ENCODE data around the gene ZNF525.
"Not testable (repeated sequence)": the region's sequence is repeated elsewhere in the genome, so short reads cannot be mapped to it uniquely, and the experiment has no call there.

The ZNF525 gene

DNA sequence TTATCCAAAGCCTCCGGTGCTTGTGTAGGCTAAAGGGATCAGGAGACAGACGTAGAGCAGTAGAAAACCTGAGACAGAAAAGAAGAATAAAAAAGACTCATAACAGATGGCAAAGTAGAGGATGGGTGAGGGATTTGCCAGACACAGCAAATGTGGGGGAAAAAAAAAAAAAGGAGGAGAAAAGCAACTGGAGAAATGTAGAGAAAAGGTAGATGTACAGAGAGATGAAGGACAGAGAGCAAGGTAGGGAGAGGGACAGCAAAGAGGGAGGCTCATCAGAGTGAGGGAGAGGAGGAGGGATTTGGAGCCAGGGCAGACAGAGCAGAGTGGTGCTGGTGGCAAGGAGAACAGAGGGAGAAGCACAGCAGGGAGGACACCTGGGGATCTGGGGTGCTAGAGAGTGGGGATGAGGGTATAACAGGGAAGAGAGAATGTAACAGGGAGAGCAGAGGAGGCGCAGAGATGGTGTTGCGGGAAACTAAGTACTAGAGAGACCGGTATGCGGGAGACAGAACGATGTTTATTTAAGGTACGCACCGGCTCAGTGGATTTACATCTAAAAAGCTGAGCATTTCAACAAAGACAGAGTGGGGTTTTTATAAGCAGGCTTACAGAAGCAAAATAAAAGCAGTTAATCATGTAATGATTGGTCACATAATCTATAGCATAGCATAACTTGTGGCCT is 30.5 kb downstream of the ZNF525 start:
- not testable (repeated sequence) for DNase-seq (ENCODE audit: low read depth)

DNA sequence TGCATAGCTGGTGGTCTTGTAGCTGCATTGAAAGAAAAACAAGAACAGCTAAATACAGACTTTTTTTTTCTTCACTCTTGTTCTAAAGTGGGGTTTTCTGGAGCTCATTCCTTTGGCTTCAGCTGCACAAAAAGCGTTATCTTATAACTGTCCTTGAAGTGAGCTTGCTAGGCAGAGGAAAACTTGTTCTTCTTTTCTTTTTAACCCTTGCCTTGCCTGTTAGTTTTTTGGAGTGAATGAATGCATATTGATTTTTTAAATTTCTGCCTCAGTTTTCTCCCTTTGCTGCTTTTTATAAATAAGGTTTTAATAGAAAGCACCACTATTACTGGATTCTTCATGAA is 31.0 kb downstream of the ZNF525 start:
- DNase-seq (ENCODE audit: low read depth): no peak

DNA sequence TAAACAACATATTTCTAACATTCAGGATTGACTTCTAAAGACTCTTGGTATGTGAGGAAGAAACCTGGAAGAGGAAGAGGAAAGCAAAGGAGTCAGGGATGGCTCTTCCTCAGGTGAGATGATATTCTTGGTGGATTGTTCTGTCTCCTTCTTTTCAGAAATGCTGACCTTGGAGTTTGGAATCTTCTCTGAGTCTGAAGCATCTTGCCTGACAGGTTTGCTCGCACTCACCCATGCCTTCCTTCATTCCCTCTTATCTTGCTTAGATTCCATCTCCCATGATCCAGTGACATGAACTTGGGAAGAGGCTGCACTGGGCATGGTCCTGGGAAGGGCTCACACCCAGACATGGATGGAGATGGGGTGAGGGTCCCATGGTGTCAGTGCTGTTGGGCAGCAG is 32.4 kb downstream of the ZNF525 start:
- DNase-seq (ENCODE audit: low read depth): not testable (repeated sequence)

DNA sequence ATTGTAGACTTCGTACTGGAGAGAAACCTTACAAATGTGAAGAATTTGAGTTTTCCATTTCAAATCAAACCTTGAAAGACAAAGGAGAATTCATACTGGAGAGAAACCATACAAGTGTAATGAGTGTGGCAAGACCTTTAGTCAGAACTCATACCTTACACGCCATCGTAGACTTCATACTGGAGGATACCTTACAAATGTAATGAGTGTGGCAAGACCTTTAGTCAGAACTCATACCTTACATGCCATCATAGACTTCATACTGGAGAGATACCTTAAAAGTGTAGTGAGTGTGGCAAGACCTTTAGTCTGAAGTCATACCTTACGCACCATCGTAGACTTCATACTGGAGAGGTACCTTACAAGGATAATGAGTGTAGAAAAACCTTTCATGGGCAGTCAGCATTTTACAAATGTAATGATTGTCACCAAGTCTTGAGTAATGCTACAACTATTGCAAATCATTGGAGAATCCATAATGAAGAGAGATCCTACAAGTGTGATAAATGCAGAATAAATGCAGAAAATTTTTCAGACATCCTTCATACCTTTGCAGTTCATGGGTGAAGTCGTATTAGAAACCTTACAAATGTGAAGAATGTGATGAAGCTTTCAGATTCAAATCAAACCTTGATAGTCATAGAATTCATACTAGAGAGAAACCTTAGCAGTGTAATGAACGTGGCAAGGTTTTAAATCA is 44.1 kb downstream of the ZNF525 start:
- no peak for DNase-seq (ENCODE audit: low read depth)

DNA sequence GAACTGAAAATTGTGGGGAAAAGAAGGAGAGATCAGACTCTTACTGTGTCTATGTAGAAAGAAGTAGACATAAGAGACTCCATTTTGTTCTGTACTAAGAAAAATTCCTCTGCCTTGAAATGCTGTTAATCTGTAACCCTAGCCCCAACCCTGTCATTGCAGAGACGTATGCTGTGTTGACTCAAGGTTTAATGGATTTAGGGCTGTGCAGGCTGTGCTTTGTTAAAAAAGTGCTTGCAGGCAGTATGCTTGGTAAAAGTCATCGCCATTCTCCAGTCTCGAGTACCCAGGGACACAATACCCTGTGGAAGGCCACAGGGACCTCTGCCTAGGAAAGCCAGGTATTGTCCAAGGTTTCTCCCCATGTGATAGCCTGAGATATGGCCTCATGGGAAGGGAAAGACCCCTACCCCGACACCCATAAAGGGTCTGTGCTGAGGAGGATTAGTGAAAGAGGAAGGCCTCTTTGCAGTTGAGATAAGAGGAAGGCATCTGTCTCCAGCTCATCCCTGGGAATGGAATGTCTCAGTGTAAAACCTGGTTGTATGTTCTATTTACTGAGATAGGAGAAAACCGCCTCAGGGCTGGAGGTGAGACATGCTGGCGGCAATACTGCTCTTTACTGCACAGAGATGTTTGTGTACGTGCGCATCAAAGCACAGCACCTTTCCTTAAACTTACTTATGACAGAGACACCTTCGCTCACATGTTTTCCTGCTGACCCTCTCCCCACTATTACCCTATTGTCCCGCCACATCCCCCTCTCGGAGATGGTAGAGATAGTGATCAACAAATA is 55.2 kb downstream of the ZNF525 start:
- not testable (repeated sequence) for DNase-seq (ENCODE audit: low read depth)

DNA sequence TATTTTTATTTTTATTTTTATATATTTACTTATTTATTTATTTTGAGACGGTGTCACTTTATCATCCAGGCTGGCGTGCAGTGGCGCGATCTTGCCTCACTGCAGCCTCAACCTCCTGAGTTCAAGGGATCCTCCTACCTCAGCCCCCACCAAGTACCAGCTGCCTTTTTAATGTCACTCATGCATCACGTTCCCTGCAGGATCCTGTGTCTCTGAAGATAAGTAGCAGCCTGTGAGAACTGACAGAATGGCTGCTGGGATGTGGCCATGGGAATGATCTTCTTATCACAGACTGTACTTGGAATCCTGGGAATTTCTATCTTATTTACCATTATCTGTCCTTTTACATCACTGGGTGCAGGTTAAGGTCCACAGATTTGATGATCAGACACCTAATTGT is 57.0 kb downstream of the ZNF525 start:
- no peak for DNase-seq (ENCODE audit: low read depth)

DNA sequence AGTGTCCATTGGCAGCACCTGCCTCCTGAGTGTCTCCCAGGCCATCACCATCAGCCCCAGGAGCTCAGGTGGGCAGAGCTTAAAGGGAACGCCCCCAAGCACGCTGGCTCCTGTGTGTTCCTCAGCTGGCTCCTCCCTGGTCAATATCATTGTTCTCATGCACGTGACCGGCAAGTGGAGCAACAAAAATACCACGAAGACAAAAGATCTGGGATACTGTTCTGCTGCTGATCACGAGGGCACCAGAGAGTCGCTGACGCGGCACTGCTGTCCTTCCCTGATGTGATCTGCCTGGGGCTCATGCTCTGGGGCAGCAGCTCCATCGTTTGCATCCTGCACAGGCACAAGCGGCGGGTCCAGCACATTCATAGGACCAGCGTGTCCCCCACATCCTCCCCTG is 57.6 kb downstream of the ZNF525 start:
- not testable (repeated sequence) for DNase-seq (ENCODE audit: low read depth)

DNA sequence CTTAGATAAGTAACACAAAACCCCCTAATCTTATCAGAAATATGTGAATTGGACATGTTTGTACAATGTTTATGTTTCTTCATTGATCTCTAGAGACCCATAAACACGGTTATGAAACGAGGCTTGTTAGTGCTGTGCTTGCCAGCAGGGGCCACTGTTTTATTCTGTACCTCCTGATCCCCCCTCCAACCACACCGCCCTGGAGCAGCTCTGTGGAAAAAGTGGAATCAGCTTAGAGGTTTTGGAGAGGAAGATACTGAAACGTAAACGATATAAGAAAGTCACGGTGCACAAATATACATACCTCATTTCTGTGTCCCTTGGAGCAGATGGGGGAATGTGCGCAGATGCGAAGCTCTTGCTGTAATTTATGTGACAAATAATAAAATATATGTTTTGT is 58.2 kb downstream of the ZNF525 start:
- peak; percentile 25 for DNase-seq (ENCODE audit: low read depth)

DNA sequence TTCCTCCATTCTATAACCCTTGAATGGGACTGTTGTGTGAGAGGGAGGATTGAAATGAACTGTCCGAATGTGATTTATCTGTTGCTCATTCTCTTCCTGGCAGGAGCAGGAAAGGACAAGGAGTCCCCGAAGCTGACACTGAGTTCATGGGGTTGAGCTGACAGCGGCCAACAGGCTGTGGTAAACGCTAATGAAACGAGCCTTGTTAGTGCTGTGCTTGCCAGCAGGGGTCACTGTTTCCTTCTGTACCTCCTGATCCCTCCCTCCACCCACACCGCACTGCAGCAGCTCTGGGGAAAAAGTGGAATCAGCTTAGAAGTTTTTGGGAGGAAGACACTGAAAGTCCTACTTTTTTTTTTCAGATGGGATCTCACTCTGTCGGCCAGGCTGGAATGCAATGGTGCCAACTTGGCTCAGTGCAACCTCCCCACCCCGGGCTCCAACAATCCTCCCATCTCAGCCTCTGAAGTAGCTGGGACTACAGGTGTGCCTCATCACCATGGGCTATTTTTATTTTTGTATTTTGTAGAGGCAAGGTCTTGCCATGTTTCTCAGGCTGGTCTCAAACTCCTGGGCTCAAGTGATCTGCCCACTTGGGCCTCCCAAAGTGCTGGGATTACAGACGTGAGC is 59.6 kb downstream of the ZNF525 start:
- peak; percentile 62 for DNase-seq (ENCODE audit: low read depth)

DNA sequence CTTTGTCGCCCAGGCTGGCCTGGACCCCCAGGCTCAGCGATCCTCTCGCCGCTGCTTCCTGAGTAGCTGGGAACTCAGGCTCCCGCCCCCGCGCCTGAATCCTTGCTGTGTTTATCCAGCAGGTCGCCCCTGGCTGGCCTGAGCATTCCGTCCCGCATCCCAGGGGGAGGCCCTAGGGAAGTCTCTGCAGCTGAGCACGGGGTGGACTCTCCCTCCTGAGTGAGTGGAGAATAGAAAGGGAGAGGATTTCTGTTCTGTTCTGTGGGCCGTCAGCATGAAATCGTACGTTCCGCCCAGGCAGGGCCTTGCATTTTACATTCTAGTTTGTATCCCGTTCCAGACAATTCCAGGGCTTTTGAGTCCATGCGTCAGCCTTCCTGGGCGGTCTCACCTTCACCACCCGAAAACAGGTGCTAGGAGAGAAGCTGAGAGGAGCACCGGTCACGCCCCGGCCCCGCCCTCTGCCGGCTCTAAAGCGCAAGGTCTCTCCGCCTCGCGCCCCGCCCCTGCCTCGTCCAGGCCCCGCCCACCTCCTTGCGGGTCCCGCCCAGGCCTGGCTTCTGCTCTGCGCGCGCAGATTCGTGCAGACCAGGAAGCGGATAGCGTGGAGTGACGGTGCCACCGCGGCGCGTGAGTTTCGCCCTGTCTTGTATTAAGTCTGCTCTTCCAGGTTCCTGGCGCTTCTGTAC is 66.0 kb downstream of the ZNF525 start, which contains the start of gene ZNF761:
TSS of gene ZNF761 (plus strand) at position 586 of the 689 bp plus-strand sequence. CDS start 15,285 bp downstream, outside the sequence.
- DNase-seq (ENCODE audit: low read depth): peak; percentile 90

DNA sequence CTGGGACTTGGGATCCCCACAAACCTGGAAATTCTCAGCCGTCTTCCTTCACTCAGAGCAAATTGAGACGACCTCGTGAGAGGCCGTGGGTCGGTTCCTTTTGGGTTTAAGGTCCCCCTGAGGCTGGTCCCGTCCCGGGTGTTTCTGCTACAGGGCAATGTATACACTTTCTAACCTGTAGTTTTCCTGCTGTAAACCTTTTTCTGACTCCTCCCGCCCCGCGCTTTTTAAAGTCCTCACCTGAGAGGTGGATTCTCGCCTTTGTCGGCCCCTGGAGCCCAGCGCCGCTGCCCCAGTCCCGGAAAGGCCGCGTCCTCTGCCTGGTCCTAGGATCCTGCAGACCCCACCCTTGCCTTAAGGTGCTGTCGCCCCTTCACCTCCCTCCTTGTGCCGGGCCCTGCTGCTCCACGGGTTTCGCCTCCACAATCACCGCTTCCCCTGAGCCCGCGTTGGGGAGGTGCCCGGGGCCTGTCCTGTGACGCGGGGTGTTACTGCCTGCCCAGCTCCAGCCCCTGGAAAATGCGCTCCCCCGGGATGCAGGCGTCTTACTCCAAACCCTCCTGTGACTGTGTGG is 66.7 kb downstream of the ZNF525 start:
- peak; percentile 56 for DNase-seq (ENCODE audit: low read depth)
